A673 (cell line): ENCODE results near the gene CYP11A1.

Experiments used
- EZH2 ChIP-seq: fragments of 200-600 bp; sonication (generic); IDR thresholded peaks from 2 replicates; pipeline ENCODE4 v1.6.1; 2017; ENCODE audit warnings: borderline replicate concordance, low read depth, mild to moderate bottlenecking, mixed read lengths, antibody characterized with exemption, low read length; ENCODE audit not compliant: poor library complexity, severe bottlenecking
- TF ChIP-seq, protein P1 (sequence below): fragments of 300-800, 200-600 bp; sonication (generic); conservative IDR thresholded peaks from 2 replicates; pipeline ENCODE4 v1.5.1; 2017; ENCODE audit warnings: low read depth, mild to moderate bottlenecking, antibody characterized with exemption, low read length, moderate library complexity, mixed read lengths

DNA sequence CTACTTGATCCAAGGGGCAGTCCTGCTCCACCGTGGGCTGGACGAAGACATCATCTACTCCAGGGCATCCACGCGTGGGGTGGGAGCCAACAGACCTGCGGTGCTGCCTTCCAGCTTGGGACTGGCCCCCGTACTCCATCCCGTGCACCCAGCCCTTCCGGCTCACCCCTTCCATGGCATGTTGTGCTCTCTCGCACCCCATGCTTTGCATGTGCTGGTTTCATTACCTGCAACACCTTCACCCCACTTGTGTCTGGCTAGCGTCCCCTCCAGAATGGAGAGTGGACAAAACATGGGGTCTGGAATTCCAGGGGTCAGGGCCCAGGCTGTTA is 36.1 kb upstream of the CYP11A1 start:
- TF ChIP-seq, protein P1, sequence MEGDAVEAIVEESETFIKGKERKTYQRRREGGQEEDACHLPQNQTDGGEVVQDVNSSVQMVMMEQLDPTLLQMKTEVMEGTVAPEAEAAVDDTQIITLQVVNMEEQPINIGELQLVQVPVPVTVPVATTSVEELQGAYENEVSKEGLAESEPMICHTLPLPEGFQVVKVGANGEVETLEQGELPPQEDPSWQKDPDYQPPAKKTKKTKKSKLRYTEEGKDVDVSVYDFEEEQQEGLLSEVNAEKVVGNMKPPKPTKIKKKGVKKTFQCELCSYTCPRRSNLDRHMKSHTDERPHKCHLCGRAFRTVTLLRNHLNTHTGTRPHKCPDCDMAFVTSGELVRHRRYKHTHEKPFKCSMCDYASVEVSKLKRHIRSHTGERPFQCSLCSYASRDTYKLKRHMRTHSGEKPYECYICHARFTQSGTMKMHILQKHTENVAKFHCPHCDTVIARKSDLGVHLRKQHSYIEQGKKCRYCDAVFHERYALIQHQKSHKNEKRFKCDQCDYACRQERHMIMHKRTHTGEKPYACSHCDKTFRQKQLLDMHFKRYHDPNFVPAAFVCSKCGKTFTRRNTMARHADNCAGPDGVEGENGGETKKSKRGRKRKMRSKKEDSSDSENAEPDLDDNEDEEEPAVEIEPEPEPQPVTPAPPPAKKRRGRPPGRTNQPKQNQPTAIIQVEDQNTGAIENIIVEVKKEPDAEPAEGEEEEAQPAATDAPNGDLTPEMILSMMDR = no peak
- TF ChIP-seq EZH2 = no peak
